Putamen (tissue), 1 donor: Measurements from ENCODE around the gene BSPRY.
A peak's percentile ranks its signal among the peaks of the same experiment; 100 is the strongest.
"Not testable (repeated sequence)": the region's sequence is repeated elsewhere in the genome, so short reads cannot be mapped to it uniquely, and the experiment has no call there.

ENCODE experiments used
- DNase-seq: peaks from one replicate; pipeline ENCODE4 v3.0.0-alpha.2; 2016; ENCODE audit warnings: low spot score

The BSPRY gene

DNA sequence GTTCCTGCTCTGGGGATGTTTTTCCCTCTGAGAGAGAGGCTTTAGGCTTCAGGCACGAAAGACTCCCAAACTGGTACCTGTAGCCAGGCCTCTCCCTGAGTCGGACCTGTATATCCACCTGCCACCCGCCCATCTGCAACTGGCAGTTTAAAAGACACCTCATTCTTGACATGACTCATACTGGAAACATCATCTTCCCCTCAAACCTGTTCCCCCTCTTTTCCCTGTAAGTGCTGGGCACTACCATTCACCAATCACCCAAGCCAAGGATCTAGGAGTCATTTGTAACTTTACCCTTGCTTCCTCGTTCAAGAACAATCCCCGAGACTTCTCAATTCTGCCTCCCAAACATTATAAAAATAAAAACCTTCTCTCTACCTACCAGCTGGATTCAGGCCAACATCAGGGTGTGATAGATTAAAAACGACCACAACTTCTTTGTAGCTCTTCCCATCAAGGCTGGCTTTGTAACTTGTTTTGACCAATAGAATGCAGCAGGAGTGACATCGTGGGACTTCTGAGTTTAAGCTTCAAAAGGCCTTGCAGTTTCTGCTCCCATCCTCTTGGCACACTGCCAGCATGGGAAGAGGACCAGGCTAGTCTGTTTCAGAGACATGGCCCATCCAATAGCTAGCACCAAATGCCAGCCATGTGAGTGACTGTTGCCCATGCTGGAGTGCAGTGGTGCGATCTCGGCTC is 7.5 kb upstream of the BSPRY start:
- DNase-seq: no peak

DNA sequence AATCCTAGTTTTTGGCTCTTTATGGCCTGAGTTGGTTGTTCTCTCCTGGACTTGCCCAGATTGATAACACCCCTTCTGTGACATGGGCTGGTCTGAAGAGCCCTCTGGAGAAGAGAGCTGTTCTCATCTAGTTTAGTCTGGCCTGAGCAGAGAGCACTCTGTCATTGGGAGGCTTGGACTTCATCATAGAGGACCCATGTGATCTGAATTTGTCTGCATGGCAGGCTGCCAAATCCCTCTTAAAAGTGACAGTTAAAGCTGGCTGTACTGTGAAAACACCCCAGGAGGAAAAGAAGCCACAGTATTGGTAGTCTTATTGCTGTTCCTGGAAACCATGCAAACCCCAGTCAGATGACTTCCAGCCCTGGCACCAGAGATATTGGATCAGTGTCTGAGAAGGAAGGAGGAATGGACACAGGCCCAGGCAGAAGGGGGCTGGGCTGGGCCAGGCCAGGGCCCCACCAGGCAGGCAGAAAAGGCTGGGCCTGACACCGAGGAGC is 5.6 kb upstream of the BSPRY start:
- DNase-seq: peak; percentile 93

DNA sequence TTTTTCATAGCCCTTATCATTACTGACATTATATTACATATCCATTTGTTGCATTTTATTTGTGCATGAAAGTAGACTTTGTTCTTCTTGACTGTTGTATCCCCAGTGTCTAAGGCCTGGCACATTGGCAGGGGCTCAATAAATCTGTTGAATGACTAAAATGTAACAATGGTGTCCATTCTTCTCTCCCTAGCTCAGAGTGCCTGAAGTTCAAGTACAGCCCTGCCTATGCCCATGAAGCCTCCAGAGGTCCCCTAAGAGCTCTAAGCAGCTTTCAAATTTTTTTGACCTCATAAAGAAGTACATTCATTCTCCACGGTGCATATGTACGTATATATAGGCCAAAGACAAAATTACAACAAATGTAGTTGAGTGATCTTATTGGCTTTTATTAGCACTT is 4.2 kb upstream of the BSPRY start:
- DNase-seq: peak; percentile 58

DNA sequence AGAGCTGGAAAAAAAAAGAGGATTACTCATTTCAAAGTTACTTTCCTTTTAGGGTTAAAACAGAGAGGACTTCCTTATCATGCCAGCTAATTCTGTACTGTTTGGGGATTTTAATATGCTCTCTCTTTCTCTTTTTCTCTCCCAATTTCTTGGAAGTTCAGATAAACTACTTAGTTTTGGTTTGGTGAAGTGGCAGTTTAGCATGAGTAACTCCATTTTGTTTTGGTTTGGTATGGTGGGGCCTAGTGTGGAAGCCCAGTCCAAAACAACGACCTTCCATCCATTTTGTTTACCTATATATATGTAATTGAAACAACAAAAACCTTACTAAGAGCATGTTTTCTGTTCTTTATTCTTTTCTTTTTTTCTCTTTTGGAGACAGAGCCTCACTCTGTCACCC is 3.7 kb upstream of the BSPRY start:
- DNase-seq: no peak

DNA sequence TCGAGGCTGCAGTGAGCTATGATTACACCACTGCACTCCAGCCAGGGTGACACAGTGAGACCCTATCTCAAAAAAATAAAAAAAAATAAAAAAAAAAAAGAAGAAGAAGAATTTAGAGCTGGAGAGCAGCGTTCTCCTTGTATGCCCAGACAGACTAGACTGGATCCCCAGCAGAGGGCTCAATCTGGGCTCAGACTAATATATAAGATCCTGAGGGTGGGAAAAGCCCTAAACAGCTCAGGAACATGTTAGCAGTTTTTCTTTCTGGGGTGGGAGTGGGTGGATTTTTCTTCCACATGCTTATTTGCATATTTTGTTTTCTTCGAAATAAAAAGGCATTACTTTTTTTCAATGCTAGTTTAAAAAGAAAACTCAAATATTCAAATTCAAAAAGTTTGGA is 904 bp upstream of the BSPRY start:
- no peak for DNase-seq

DNA sequence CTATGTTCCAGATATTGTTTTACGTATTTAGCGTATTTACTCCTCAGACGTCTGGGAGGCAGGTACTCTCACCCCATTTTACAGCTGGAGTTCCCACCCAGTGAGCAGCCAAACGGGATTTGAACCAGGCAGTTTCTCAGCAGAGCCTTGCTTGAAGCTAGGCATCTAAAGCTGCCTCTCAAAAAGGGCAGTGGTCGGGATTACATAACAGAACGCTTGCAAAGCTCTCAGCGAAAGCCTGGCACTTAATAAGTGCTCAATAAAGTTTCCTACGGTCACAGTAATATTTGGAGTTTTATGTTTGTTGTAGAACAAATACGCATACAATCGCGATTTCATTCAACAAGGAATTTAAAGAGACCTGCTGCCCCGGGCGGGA is 286 bp upstream of the BSPRY start:
- no peak for DNase-seq

DNA sequence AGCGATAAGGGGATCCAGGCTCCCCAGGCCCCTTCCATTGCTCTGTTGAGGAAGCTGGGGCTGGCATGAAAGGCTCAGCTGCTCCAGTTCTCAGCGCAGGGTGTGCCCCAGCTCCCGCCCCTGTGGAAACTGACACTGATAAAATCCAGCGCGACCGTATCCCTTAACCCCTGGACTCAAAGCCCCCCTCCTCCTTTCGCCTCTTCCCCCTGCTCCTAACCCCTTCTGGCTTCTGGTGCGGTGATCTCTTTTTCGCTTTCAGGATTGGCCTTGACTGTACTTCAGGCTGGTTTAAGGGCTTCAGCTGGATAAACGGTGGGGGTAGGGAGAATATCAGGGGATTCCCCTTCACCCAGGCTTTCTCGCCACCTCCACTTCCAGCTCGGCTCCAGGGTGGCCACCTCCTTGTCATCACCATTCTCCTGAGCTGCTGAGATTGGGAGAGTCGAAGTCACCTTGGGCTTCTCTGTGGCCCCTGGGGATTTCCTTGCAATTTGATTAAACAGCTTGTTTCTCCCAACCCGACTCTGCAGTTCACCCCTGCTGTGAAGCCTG is 843 bp downstream of the BSPRY start:
- no peak for DNase-seq

DNA sequence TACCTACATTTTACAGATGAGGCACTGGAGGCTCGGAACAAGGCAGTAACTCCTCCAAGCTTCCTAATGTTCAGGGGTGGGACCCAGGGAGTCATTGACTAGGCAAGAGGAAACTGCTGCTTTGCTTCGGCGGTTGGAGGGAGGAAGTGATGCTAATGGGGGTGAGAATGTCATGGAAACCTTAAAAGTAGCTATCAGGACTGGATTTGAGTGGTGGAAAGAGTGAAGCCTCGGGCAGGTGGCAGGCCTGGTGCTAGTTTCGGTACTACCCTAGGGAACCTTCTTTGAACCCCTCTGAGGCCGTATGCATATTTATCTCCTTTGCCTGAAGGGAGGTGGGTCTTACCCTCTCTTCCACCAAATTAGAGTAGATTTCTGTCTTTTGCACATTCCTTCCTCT is 1.6 kb downstream of the BSPRY start:
- peak; percentile 32 for DNase-seq

DNA sequence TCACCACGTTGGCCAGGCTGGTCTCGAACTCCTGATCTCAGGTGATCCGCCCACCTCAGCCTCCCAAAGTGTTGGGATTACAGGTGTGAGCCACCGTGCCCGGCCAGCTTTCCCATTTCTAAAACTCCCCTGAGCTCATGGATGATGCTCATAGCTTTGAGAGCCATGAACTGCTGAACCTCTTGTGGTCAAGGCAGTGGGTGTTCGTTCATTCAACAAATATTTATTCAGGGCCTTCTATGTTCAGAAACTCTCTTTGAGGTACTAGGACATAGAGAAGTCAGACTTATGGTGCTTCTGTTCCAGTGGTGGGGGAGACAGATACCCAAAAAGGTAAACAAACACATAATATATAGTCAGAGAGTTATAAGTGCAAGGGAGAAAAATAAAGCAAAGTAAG is 2.7 kb downstream of the BSPRY start:
- no peak for DNase-seq

DNA sequence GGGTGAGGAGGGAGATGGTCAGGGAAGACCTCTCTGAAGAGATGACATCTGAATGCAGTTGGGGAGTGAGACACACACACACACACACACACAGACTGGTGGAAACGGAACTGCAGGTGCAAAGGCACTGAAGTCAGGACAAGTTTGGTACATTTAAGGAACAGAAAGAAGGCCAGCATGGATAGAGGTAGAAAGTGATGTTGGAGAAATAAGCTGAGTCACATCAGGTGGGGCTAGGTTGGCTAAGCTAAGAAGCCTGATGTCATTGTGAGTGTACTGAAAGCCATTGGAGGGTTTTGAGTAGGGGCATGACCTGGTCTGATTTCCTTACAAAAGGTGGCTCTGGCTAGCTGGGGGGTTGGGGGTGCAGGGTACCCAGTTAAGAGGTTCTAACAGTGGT is 3.1 kb downstream of the BSPRY start:
- DNase-seq: no peak

DNA sequence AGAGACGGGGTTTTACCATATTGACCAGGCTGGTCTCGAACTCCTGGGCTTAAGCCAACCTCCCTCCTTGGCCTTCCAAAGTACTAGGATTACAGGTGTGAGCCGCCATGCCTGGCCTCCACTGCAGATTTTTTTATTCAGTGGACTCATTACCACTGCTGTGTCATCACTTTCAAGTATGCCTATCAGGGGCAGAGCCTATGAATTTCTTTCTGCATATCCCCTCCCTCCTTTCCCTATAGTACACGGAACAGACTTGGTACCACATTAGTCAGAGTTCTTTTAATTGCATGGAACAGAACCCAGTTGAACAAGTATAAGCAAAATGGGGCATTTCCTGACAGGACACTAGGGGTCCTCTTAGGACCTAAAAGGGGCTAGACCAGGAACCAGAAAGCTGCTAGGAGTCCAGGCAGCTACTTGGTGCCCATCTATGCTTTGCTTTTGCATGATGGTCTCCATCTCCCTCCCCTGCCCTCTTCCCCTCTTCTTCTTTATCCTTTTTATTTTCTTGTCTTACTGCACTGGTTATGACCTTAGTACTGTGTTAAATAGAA is 5.8 kb downstream of the BSPRY start:
- no peak for DNase-seq

DNA sequence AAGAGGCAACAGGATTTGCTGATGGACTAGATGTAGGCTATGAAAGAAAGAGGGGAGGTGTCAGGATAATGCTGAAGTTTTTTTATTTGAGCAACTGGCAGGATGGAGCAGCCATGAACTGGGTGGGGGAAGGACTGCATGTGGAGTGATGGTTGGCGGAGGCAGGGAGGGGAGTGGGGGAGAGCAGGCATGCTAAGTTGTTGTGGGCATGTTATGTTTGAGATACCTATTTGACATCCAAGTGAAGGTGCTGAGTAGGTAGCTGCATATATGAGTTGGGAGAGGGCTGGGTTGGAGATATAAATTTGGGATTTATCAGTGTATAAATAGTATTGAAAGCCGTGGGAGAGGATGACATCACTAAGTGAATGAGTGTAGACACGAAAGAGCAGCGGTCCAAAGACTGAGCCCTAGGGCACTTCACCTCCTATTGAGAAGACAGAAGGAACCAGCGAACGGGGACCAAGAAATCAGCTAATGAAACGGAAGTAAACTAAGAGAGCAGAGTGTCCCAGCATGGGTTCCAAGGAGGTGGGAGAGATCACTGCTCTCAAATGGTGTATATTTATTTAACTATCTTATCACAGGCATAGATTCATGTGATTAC is 7.4 kb downstream of the BSPRY start:
- DNase-seq: peak; percentile 64

DNA sequence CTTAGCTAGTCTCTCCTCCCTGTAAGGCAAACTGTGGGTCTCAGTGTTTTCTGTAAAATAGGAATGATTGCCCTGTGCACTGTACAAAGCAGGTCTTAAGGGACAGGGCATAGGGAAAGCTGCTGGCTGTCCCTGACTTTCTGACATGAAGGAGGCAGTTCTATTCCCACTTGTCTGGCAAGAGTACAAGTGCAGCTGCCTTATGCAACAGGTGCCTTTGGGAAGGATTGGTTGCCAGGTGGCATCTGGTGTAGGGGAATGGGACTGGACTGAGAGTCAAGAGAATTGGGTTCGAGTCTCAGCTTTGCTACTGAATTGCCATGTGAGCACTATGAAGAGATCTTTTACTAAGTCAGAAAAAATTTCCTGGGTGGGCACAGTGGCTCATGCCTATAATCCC is 10.0 kb downstream of the BSPRY start:
- DNase-seq: no peak

DNA sequence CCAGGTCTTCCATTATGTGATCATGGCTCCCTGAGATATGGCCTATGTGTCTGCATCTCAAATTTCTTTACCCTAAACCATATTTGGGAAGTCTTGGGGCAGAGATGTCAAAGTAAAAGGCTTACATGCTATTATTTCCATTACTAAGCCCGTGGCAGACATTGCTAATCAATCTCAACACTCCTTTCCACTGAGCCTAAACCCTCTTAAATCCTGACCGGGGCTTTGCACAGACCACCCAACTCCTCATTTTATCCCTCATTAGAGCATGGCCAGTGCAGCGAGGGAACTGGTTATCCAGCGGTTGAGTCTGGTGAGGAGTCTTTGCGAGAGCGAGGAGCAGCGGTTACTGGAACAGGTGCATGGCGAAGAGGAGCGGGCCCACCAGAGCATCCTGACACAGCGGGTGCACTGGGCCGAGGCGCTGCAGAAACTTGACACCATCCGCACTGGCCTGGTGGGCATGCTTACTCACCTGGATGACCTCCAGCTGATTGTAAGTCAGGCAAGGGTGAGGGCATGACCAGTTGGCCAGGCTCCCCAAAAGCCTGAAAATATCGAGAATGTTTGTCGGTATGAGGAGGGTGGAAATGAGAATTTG is 11.0 kb downstream of the BSPRY start:
- DNase-seq: no peak

DNA sequence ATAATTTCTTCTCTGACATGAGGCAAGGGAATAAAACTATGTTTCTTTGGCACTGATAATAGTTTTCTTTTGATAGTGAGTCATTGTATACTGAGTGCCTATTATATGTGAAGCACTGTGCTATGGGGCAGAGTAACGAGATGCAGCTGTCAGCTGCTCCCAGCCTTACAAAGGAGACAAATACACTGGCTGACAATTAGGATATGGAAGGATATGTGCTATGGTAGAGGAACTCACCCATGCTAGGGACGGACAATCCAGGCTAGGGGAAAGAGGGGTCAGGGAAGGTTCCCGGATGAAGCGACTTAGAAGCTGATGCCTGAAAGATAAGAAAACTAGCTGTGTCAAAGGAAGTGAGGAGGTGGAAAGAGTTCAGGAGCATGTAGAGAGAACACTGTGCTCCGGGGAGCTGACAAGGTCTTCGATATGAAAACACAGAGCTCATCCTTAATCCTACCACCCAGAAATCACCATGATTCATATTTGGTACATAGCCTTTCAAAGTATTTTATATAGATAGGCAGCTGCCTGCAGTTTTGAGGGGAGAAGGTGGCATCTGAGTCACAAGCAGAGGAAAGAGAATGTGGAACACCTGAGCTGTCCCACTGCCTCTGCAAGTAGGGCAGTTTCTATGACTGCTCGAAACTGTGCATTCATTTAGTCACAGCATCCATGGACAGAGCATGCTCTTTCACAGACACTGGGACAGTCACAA is 12.1 kb downstream of the BSPRY start:
- DNase-seq: peak; percentile 77

DNA sequence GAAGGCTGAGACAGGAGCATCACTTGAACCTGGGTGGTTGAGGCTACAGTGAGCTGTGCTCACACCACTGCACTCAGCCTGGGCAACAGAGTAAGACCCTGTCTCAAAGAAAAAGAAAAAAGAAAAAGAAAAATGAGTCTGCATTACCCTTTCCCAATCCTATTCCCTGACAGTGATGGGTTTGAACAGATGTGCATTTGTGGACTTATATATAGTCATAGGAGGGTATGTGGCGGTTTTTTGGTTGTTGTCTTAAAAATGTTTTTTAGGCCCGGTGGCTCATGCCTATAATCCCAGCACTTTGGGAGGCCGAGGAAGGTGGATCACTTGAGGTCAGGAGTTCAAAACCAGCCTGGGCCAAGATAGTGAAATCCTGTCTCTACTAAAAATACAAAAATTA is 14.0 kb downstream of the BSPRY start:
- DNase-seq: no peak

DNA sequence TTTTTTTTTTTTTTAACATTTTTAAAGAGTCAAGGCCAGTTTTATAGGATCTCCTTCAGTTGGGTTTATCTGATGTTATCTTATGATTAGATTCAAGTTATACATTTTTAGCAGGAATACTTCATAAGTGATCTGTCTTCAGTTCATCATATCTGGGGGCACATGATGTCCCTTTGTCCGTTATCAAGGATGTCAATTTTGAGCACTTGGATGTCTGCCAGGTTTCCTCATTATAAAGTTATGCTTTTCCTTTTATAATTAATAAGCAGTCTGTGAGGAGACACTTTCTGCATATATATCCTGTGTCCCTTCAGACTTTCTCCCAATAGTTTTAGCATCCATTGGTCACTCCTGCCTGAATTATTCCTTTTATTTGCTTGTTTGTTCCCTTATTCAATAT is 15.6 kb downstream of the BSPRY start:
- DNase-seq: no peak

DNA sequence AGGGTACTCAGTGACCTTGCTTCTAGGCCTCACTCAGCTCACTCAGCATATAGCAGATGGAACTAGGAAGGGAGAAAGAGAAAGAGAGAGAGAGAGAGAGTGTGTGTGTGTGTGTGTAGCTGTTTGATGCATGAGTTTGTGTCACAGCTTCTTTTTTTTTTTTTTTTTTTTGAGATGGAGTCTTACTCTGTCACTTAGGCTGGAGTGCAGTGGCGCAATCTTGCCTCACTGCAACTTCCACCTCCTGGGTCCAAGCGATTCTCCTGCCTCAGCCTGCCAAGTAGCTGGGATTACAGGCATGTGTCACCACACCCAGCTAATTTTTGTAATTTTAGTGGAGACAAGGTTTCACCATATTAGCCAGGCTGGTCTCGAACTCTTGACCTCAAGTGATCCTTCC is 16.3 kb downstream of the BSPRY start:
- not testable (repeated sequence) for DNase-seq

DNA sequence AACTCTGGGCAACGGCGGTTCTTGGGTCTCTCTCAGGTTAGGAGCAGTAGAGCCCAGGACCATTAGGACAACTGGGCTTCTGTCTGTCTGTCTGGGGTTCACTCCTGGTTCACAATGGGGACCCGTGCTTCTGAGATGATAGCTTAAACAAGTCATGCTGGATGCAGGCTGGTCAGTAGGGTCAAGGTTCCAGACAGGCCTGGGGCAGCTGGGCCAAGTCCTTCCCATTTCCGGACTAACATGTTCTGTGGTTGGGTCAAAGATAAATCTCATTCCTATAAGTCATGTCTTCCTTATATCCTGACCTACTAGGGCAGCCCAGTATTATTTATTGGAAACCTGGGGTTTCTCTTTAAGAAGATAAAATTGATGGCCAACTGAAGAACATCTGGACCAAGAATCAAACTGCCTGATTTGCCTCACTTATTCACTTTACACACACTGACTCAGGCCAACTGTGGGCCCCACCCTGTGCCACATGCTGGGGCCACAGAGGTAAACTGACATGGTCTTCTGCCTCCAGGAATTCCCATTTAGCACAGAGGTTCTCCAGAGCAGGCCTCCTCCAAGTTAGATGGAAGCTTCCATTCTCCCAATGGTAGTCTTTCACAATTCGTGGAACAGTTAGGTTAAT is 19.1 kb downstream of the BSPRY start:
- no peak for DNase-seq

DNA sequence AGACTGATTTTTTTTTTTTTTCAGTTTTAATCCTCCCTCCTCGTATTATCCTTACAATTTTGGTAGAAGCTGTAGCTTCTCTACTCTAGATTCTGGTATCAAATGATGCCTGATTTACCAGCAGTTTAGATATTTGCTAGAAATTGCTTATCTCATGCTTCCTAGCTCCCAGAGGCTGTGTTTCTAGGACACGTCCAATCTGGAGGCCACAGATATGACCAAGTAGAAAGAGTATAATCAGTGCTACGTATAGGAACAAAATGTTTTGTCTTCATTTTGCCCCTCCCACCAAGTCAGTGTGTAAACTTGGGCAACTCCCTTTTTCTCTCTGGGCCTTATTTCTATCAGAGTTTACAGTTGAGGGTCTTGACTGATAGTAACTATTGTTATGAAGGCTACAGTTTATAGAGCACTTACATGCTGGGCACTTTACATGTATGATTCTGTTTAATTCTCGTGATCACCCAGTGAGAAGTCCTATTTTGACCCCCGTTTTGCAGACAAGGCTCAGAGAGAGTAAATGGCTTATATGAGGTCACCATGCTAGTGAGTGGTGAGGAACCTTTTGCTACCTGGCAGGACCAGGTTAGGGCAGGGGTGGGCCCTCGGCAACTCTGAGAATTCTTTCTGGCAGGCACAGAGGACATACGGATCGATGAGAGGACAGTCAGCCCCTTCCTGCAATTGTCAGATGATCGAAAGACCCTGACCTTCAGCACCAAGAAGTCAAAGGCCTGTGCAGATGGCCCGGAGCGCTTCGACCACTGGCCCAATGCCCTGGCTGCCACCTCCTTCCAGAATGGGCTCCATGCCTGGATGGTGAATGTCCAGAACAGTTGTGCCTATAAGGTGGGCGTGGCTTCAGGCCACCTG is 19.9 kb downstream of the BSPRY start:
- no peak for DNase-seq

DNA sequence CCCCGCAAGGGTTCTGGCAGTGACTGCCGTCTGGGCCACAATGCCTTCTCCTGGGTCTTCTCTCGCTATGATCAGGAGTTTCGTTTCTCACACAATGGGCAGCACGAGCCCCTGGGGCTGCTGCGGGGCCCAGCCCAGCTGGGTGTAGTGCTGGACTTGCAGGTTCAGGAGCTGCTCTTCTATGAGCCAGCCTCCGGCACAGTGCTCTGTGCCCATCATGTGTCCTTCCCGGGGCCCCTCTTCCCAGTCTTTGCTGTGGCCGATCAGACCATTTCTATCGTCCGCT is 20.5 kb downstream of the BSPRY start:
- DNase-seq: no peak
